GM23338 (cell line): ENCODE results near the gene SIX6. TPM values are rescaled to one million over a fixed set of nuclear protein-coding genes. Genes with fewer than 3 reads are reported as not detected.

Experiments used
- ATAC-seq: fragments of 200-7000 bp; cut with Tn5 transposase; 3 replicates; pipeline ENCODE4 v1.9.1; 2020
- DNase-seq: peaks from one replicate; pipeline ENCODE4 v3.0.0-alpha.2; 2015; ENCODE audit warnings: low spot score
- H2AFZ ChIP-seq: fragments of 200-600 bp; sonication (generic); 2 replicates; pipeline ENCODE4 v1.8.0; 2016; ENCODE audit warnings: antibody characterized with exemption, mild to moderate bottlenecking, moderate library complexity
- H3F3A ChIP-seq: fragments of 200-600 bp; sonication (generic); replicated peaks from 2 replicates; pipeline ENCODE4 v1.8.0; 2017; ENCODE audit warnings: antibody characterized with exemption, mixed run types, low read depth
- H3K27ac ChIP-seq: fragments of 200-600 bp; sonication (generic); 2 replicates; pipeline ENCODE4 v1.6.1; 2016; ENCODE audit warnings: low read depth
- H3K27me3 ChIP-seq: fragments of 200-600 bp; sonication (generic); 2 replicates; pipeline ENCODE4 v1.8.0; 2016; ENCODE audit warnings: mild to moderate bottlenecking, mixed run types, moderate library complexity; ENCODE audit not compliant: insufficient read depth
- H3K36me3 ChIP-seq: fragments of 200-600 bp; sonication (generic); 2 replicates; pipeline ENCODE4 v1.8.0; 2016; ENCODE audit warnings: mild to moderate bottlenecking; ENCODE audit not compliant: insufficient read depth
- H3K4me1 ChIP-seq: fragments of 200-600 bp; sonication (generic); 2 replicates; pipeline ENCODE4 v1.8.0; 2016; ENCODE audit warnings: mild to moderate bottlenecking, moderate library complexity; ENCODE audit not compliant: insufficient read depth
- H3K4me2 ChIP-seq: fragments of 200-600 bp; sonication (generic); 2 replicates; pipeline ENCODE4 v1.7.1; 2017; ENCODE audit warnings: mixed run types
- H3K4me3 ChIP-seq: fragments of 200-600 bp; sonication (generic); 2 replicates; pipeline ENCODE4 v1.6.1; 2016; ENCODE audit warnings: mixed run types
- H3K79me2 ChIP-seq: fragments of 200-600 bp; sonication (generic); replicated peaks from 2 replicates; pipeline ENCODE4 v1.8.0; 2017; ENCODE audit warnings: mild to moderate bottlenecking; ENCODE audit not compliant: insufficient read depth
- H3K9me2 ChIP-seq: fragments of 200-600 bp; sonication (generic); 2 replicates; pipeline ENCODE4 v1.8.0; 2017; ENCODE audit not compliant: insufficient read depth
- H4K20me1 ChIP-seq: fragments of 200-600 bp; sonication (generic); replicated peaks from 2 replicates; pipeline ENCODE4 v1.8.0; 2017; ENCODE audit warnings: mild to moderate bottlenecking; ENCODE audit not compliant: insufficient read depth
- H3K27ac Mint-ChIP-seq: 2 replicates; pipeline ENCODE4 v1.8.0; 2020; ENCODE audit warnings: inconsistent platforms, mild to moderate bottlenecking, moderate library complexity, mixed read lengths
- H3K27me3 Mint-ChIP-seq: 3 replicates; pipeline ENCODE4 v1.8.0; 2022; ENCODE audit warnings: low read depth, mild to moderate bottlenecking, moderate library complexity, mixed read lengths, inconsistent platforms; ENCODE audit not compliant: insufficient read depth, poor library complexity
- H3K36me3 Mint-ChIP-seq: 3 replicates; pipeline ENCODE4 v1.8.0; 2021; ENCODE audit warnings: low read depth, mild to moderate bottlenecking, inconsistent platforms, moderate library complexity, mixed read lengths
- H3K4me1 Mint-ChIP-seq: 3 replicates; pipeline ENCODE4 v1.8.0; 2020; ENCODE audit warnings: mild to moderate bottlenecking, inconsistent platforms, mixed read lengths
- H3K4me3 Mint-ChIP-seq: 3 replicates; pipeline ENCODE4 v1.8.0; 2021; ENCODE audit warnings: moderate library complexity, mild to moderate bottlenecking, inconsistent platforms, mixed read lengths
- H3K9me3 Mint-ChIP-seq: 3 replicates; pipeline ENCODE4 v1.8.0; 2020; ENCODE audit warnings: moderate library complexity, mild to moderate bottlenecking, inconsistent platforms, mixed read lengths
- CREB1 ChIP-seq: fragments of 250-450 bp; sonication (Bioruptor Pico); IDR thresholded peaks from 2 replicates; pipeline ENCODE4 v1.5.0; 2020; ENCODE audit warnings: low read depth, mild to moderate bottlenecking, moderate library complexity
- EZH2 ChIP-seq: fragments of 200-600 bp; sonication (generic); IDR thresholded peaks from one replicate; pipeline ENCODE4 v1.8.0; 2017; ENCODE audit warnings: antibody characterized with exemption, mild to moderate bottlenecking, low read depth; ENCODE audit not compliant: unreplicated experiment
- EZH2phosphoT487 ChIP-seq: fragments of 200-600 bp; sonication (generic); IDR thresholded peaks from one replicate; pipeline ENCODE4 v1.8.1; 2018; ENCODE audit warnings: antibody characterized with exemption; ENCODE audit not compliant: unreplicated experiment
- NANOG ChIP-seq: IDR thresholded peaks from 2 replicates; pipeline ENCODE4 v1.6.1; 2016; ENCODE audit warnings: antibody characterized with exemption, borderline replicate concordance
- POLR2AphosphoS5 ChIP-seq: IDR thresholded peaks from 2 replicates; pipeline ENCODE4 v1.6.1; 2016; ENCODE audit warnings: antibody characterized with exemption, low read depth
- REST ChIP-seq: IDR thresholded peaks from one replicate; pipeline ENCODE4 v1.6.1; 2018; ENCODE audit warnings: antibody characterized with exemption; ENCODE audit not compliant: unreplicated experiment
- STAT1 ChIP-seq: IDR thresholded peaks from one replicate; pipeline ENCODE4 v1.6.1; 2016; ENCODE audit warnings: antibody characterized with exemption; ENCODE audit not compliant: unreplicated experiment
- ZNF114 ChIP-seq: fragments of 250-450 bp; sonication (Bioruptor Pico); IDR thresholded peaks from 2 replicates; pipeline ENCODE4 v1.5.0; 2020; ENCODE audit warnings: mild to moderate bottlenecking, moderate library complexity
- ZNF331 ChIP-seq: fragments of 250-450 bp; sonication (Bioruptor Pico); IDR thresholded peaks from 2 replicates; pipeline ENCODE4 v1.5.0; 2020; ENCODE audit warnings: low read depth, mild to moderate bottlenecking, moderate library complexity
- polyA plus RNA-seq: library from polyadenylated mRNA; unstranded; fragments of >200 nt; fragmentation: Nextera tagmentation; extraction: Ambion mirVana; gene quantifications from 2 replicates; pipeline ENCODE4 v1.2.1, GENCODE V29; 2016
- total RNA-seq: library from RNA; depleted of rRNA; stranded (reverse); fragments of >200 nt; shearing (Covaris generic); gene quantifications from 2 replicates; pipeline ENCODE4 v1.2.3, GENCODE V29; 2014
- TF ChIP-seq, protein P1 (sequence below), 2 experiments: fragments of 200-600 bp in 1 of 2; sonication (generic) in 1 of 2; conservative IDR thresholded peaks; 2 replicates each; pipeline versions ENCODE4 v1.5.1 to v1.6.1; 2016 to 2017; ENCODE audit warnings: antibody characterized with exemption in 2 of 2, low read depth in 2 of 2, mild to moderate bottlenecking in 2 of 2, moderate library complexity in 1 of 2
- TF ChIP-seq, protein P2 (sequence below): IDR thresholded peaks from 2 replicates; pipeline ENCODE4 v1.6.1; 2016; ENCODE audit warnings: antibody characterized with exemption

SIX6 gene
- total and polyA plus RNA-seq, 2 experiments from 2014 or later: 0.11 TPM; not detected in 1

DNA sequence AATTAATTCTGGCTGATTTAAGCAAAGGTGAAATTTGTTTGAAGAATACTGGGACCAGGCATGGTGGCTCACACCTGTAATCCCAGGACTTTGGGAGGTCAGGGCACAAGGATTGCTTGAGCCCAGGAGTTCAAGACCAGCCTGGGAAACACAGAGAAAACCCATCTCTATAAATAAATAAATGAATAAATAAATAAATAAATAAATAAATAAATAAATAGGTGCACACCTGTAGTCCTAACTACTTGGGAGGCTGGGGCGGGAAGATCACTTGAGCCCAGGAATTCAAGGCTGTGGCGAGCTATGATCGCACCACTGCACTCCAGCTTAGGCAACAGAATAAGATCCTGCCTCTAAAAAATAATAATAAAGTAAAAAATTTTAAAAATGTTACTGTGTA, 18.7 kb upstream of the SIX6 start (continued):
- no peak for TF ChIP-seq POLR2AphosphoS5
- TF ChIP-seq NANOG: no peak
- no peak for TF ChIP-seq STAT1
- no peak for TF ChIP-seq ZNF331 (CRISPR knock-in tag)
- TF ChIP-seq, protein P1, sequence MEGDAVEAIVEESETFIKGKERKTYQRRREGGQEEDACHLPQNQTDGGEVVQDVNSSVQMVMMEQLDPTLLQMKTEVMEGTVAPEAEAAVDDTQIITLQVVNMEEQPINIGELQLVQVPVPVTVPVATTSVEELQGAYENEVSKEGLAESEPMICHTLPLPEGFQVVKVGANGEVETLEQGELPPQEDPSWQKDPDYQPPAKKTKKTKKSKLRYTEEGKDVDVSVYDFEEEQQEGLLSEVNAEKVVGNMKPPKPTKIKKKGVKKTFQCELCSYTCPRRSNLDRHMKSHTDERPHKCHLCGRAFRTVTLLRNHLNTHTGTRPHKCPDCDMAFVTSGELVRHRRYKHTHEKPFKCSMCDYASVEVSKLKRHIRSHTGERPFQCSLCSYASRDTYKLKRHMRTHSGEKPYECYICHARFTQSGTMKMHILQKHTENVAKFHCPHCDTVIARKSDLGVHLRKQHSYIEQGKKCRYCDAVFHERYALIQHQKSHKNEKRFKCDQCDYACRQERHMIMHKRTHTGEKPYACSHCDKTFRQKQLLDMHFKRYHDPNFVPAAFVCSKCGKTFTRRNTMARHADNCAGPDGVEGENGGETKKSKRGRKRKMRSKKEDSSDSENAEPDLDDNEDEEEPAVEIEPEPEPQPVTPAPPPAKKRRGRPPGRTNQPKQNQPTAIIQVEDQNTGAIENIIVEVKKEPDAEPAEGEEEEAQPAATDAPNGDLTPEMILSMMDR (conservative IDR thresholded peaks at IDR 0.05; ENCODE audit: low read depth in 2 of 2): no peak
- no peak for TF ChIP-seq CREB1
- no peak for TF ChIP-seq ZNF114

- Histone ChIP-seq H3K79me2 (no peaks in the 10 kb centered on the region), H3K36me3 (no peaks in the 10 kb centered on the region), H2AFZ (no peak overlapping the region), H3K4me3 (no peak overlapping the region), H3F3A (no peaks in the 10 kb centered on the region), H3K27ac (no peak overlapping the region), H3K4me2 (no peak overlapping the region), H3K9me2 (peaks cover 12% of the 10 kb centered on the region; the same call in 1 of the 2 replicates), H3K4me1 (peaks cover 7% of the 10 kb centered on the region; the same call in 1 of the 2 replicates), H3K27me3 (0 out of 2 replicates have a peak, but pooled peaks cover 2% of the 10 kb centered on the region), H4K20me1 (no peaks in the 10 kb centered on the region)
- TF ChIP-seq EZH2: no peak
- TF ChIP-seq, protein P1 (conservative IDR thresholded peaks at IDR 0.05; ENCODE audit: low read depth in 2 of 2): no peak
- TF ChIP-seq REST: no peak
- TF ChIP-seq, protein P2, sequence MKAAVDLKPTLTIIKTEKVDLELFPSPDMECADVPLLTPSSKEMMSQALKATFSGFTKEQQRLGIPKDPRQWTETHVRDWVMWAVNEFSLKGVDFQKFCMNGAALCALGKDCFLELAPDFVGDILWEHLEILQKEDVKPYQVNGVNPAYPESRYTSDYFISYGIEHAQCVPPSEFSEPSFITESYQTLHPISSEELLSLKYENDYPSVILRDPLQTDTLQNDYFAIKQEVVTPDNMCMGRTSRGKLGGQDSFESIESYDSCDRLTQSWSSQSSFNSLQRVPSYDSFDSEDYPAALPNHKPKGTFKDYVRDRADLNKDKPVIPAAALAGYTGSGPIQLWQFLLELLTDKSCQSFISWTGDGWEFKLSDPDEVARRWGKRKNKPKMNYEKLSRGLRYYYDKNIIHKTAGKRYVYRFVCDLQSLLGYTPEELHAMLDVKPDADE: no peak
- TF ChIP-seq EZH2phosphoT487: no peak
- no peak for TF ChIP-seq STAT1
- H3K4me3 Mint-ChIP-seq: no peak overlapping the region
- H3K9me3 Mint-ChIP-seq: no peaks in the 10 kb centered on the region
- H3K4me1 Mint-ChIP-seq: no peaks in the 10 kb centered on the region
- ATAC-seq: no peak
- H3K27ac Mint-ChIP-seq: no peak overlapping the region
- H3K36me3 Mint-ChIP-seq: no peaks in the 10 kb centered on the region
- DNase-seq: no peak
- H3K27me3 Mint-ChIP-seq: peaks cover 1% of the 10 kb centered on the region
These were observed 13.0 kb upstream of the SIX6 start for GRCh38 chr14:60495946-60496345.
